Prostate gland (tissue), 2 donors: Measurements from ENCODE around the gene NTRK2. TPM values are rescaled to one million over a fixed set of nuclear protein-coding genes. Genes with fewer than 3 reads are reported as not detected.

Experiments used
- DNase-seq: peaks from one replicate; pipeline ENCODE4 v3.0.0-alpha.2; 2019; ENCODE audit warnings: low spot score
- H3K27ac ChIP-seq, 2 donors: fragments of 200-600 bp; sonication (generic); 2 replicates each; pipeline ENCODE4 v1.5.1; 2017 to 2019
- H3K27me3 ChIP-seq: fragments of 200-600 bp; sonication (generic); replicated peaks from 2 replicates; pipeline ENCODE4 v1.5.1; 2019; ENCODE audit not compliant: insufficient read depth
- H3K36me3 ChIP-seq, 2 donors: fragments of 200-600 bp; sonication (generic); 1 replicate in 1 of 2; 2 replicates in 1 of 2; pipeline versions ENCODE4 v1.5.1 to v1.8.1; 2017 to 2019
- H3K4me1 ChIP-seq: fragments of 200-600 bp; sonication (generic); replicated peaks from 2 replicates; pipeline ENCODE4 v1.5.1; 2019
- H3K4me3 ChIP-seq, 2 donors: fragments of 200-600 bp; sonication (generic); 2 replicates each; pipeline ENCODE4 v1.5.1; 2017 to 2019
- H3K9me3 ChIP-seq: fragments of 200-600 bp; sonication (generic); 2 replicates; pipeline ENCODE4 v1.5.1; 2017
- CTCF ChIP-seq, 4 experiments: fragments of 200-600 bp in 2 of 4; fragments of 450-650 bp in 2 of 4; sonication (generic) in 2 of 4; IDR thresholded peaks; 1 replicate in 3 of 4; 2 replicates in 1 of 4; pipeline ENCODE4 v1.5.1; 2016 to 2019; ENCODE audit warnings: antibody characterized with exemption in 4 of 4, mild to moderate bottlenecking in 2 of 4, moderate library complexity in 2 of 4
- POLR2A ChIP-seq: fragments of 450-650 bp; IDR thresholded peaks from one replicate; pipeline ENCODE4 v1.6.1; 2016; ENCODE audit warnings: antibody characterized with exemption, mild to moderate bottlenecking
- POLR2AphosphoS5 ChIP-seq: sonication (generic); formaldehyde crosslinking; IDR thresholded peaks from one replicate; pipeline ENCODE4 v1.6.1; 2017; ENCODE audit warnings: antibody characterized with exemption
- WGBS: methylation state at CpG from one replicate; pipeline ENCODE4 v1.1.5; 2018; 5-methylcytosine and 5-hydroxymethylcytosine counted together
- intact Hi-C: fragments of 100-400 bp; cut with DNase I; formaldehyde crosslinking; loops from one replicate; pipeline ENCODE4 v1.14.2; 2022
- total RNA-seq, 2 donors: library from RNA; depleted of rRNA; stranded (reverse); fragments of >200 nt; gene quantifications; one replicate each; pipeline ENCODE4 v1.1.0, GENCODE V29; 2016

Gene NTRK2
- total RNA-seq, 2 donors from 2014 or later: 2.3 to 11.1 TPM

GRCh38 chr9:84718476-84718875 lies 48.9 kb downstream of the NTRK2 start:
- no peak for DNase-seq
- Histone ChIP-seq H3K4me3 (no peak overlapping the region), H3K27me3 (no peaks in the 10 kb centered on the region), H3K27ac (no peak overlapping the region), H3K9me3 (no peaks in the 10 kb centered on the region), H3K4me1 (no peaks in the 10 kb centered on the region), H3K36me3 (no peaks in the 10 kb centered on the region)
- intact Hi-C loops: no loop called here
- 40% methylated on average over 5 of the region's 5 CpGs for WGBS
- no peak for TF ChIP-seq CTCF (IDR thresholded peaks at IDR 0.05)

DNA sequence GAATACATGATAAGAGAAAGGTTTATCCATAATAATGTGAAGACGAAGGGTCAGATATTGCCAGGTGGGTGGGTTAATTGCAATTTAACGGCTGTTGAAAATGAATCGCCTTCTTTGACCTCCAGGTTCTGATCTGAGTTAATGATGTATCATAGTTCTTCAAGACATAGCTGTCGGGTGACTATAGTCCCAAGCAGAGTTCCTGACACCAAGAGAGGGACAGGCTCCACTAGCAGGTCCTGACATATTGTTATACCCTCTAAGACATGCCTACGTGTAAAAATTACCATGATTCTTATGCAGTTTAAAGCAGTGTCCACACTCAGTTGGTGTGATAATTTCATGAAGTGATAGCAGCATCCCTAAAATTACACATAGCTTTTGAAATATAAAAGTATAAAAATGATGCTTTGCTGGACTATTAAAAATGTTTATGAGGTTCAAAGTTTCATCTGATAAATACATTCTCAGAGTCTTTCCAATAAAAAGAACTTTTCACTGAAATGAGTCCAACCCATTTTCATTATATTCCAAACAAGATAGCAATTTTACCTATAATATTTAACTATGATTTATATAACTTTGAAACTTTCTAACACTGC lies 53.0 kb downstream of the NTRK2 start:
- no peaks in the 10 kb centered on the region for H3K36me3 ChIP-seq
- intact Hi-C loops: no loop called here
- 64% methylated on average over 5 of the region's 5 CpGs for WGBS
- no peak overlapping the region for H3K27ac ChIP-seq
- H3K4me3 ChIP-seq: no peak overlapping the region
- DNase-seq: no peak
- H3K27me3 ChIP-seq: no peaks in the 10 kb centered on the region
- H3K9me3 ChIP-seq: no peaks in the 10 kb centered on the region
- no peaks in the 10 kb centered on the region for H3K4me1 ChIP-seq
- TF ChIP-seq POLR2AphosphoS5 (no peak), CTCF (IDR thresholded peaks at IDR 0.05) (no peak), POLR2A (no peak)

GRCh38 chr9:84723426-84723825 lies 53.9 kb downstream of the NTRK2 start:
- 91% methylated on average over 3 of the region's 3 CpGs for WGBS

GRCh38 chr9:84731696-84732095 lies 62.2 kb downstream of the NTRK2 start:
- intact Hi-C loops: no loop called here
- no peak overlapping the region for H3K27ac ChIP-seq
- 92% methylated on average over 7 of the region's 7 CpGs for WGBS
- no peaks in the 10 kb centered on the region for H3K9me3 ChIP-seq
- H3K27me3 ChIP-seq: no peaks in the 10 kb centered on the region
- no peak overlapping the region for H3K4me3 ChIP-seq
- no peaks in the 10 kb centered on the region for H3K4me1 ChIP-seq
- H3K36me3 ChIP-seq: no peaks in the 10 kb centered on the region
- no peak for DNase-seq
- TF ChIP-seq CTCF (IDR thresholded peaks at IDR 0.05): no peak
- no peak for TF ChIP-seq POLR2A
- TF ChIP-seq POLR2AphosphoS5: no peak

More at GRCh38 chr9:84723426-84723825, 53.9 kb downstream of the NTRK2 start:
- TF ChIP-seq POLR2AphosphoS5 (no peak), POLR2A (no peak), CTCF (IDR thresholded peaks at IDR 0.05) (no peak)
- Histone ChIP-seq H3K27me3 (no peaks in the 10 kb centered on the region), H3K27ac (no peak overlapping the region), H3K4me3 (no peak overlapping the region), H3K9me3 (no peaks in the 10 kb centered on the region), H3K4me1 (no peaks in the 10 kb centered on the region), H3K36me3 (no peaks in the 10 kb centered on the region)
- no peak for DNase-seq
- intact Hi-C loops: no loop called here

DNA sequence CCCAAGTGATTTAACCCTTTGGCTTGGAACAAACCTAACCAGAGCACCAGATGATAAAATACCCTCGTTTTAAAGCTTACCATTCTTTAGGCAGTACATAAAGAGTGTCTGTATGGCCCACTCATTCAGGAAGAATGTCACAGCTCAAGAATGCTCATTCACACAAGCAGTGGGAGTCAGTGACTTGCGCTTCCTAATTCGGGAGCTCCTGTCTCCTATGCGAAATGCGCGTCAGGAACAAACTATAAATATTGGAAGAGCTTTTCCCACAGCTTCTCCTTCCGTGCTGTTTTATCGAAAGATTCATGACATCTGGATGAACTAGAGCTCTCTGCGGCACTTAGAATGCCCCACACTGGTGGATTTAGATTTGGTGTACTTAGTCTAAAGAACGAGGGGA lies 66.6 kb downstream of the NTRK2 start:
- H3K27me3 ChIP-seq: no peaks in the 10 kb centered on the region
- H3K9me3 ChIP-seq: no peaks in the 10 kb centered on the region
- no peak overlapping the region for H3K4me3 ChIP-seq
- H3K27ac ChIP-seq: no peak overlapping the region
- H3K36me3 ChIP-seq: no peaks in the 10 kb centered on the region
- H3K4me1 ChIP-seq: no peaks in the 10 kb centered on the region
- TF ChIP-seq CTCF (IDR thresholded peaks at IDR 0.05) (no peak), POLR2A (no peak), POLR2AphosphoS5 (no peak)
- no peak for DNase-seq
- intact Hi-C loops: no loop called here
- WGBS: 88% methylated on average over 10 of the region's 10 CpGs
